ENCODE results near the gene C5orf24.

Gene C5orf24

GRCh38 chr5:134813407-134813806 lies 32.4 kb upstream of the C5orf24 start:
- TF ChIP-seq, protein P1, sequence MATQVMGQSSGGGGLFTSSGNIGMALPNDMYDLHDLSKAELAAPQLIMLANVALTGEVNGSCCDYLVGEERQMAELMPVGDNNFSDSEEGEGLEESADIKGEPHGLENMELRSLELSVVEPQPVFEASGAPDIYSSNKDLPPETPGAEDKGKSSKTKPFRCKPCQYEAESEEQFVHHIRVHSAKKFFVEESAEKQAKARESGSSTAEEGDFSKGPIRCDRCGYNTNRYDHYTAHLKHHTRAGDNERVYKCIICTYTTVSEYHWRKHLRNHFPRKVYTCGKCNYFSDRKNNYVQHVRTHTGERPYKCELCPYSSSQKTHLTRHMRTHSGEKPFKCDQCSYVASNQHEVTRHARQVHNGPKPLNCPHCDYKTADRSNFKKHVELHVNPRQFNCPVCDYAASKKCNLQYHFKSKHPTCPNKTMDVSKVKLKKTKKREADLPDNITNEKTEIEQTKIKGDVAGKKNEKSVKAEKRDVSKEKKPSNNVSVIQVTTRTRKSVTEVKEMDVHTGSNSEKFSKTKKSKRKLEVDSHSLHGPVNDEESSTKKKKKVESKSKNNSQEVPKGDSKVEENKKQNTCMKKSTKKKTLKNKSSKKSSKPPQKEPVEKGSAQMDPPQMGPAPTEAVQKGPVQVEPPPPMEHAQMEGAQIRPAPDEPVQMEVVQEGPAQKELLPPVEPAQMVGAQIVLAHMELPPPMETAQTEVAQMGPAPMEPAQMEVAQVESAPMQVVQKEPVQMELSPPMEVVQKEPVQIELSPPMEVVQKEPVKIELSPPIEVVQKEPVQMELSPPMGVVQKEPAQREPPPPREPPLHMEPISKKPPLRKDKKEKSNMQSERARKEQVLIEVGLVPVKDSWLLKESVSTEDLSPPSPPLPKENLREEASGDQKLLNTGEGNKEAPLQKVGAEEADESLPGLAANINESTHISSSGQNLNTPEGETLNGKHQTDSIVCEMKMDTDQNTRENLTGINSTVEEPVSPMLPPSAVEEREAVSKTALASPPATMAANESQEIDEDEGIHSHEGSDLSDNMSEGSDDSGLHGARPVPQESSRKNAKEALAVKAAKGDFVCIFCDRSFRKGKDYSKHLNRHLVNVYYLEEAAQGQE (IDR thresholded peaks at IDR 0.05; ENCODE audit: low read depth) = no peak
- TF ChIP-seq, protein P2, sequence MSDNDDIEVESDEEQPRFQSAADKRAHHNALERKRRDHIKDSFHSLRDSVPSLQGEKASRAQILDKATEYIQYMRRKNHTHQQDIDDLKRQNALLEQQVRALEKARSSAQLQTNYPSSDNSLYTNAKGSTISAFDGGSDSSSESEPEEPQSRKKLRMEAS (IDR thresholded peaks at IDR 0.05) = no peak
- TF ChIP-seq EP300 (IDR thresholded peaks at IDR 0.05; ENCODE audit: borderline replicate concordance) (no peak), NFIC (IDR thresholded peaks at IDR 0.05) (no peak), RAD21 (IDR thresholded peaks at IDR 0.05; ENCODE audit: low read depth) (no peak), TCF12 (IDR thresholded peaks at IDR 0.05; ENCODE audit: low read depth) (no peak), TAF1 (IDR thresholded peaks at IDR 0.05; ENCODE audit: low read depth) (no peak), YY1 (IDR thresholded peaks at IDR 0.05; ENCODE audit: low read depth) (no peak), TEAD4 (IDR thresholded peaks at IDR 0.05) (no peak), FOXM1 (IDR thresholded peaks at IDR 0.05; ENCODE audit: borderline replicate concordance, low read depth) (no peak), ZBTB7A (IDR thresholded peaks at IDR 0.05; ENCODE audit: low read depth) (no peak), CREB1 (IDR thresholded peaks at IDR 0.05; ENCODE audit: low read depth) (no peak), EGR1 (IDR thresholded peaks at IDR 0.05) (no peak), USF1 (IDR thresholded peaks at IDR 0.05) (no peak)

GRCh38 chr5:134813827-134814226 lies 31.9 kb upstream of the C5orf24 start:
- TF ChIP-seq NFIC (IDR thresholded peaks at IDR 0.05) = no peak
- no peak for TF ChIP-seq EGR1 (IDR thresholded peaks at IDR 0.05)
- no peak for TF ChIP-seq TEAD4 (IDR thresholded peaks at IDR 0.05)
- no peak for TF ChIP-seq CREB1 (IDR thresholded peaks at IDR 0.05; ENCODE audit: low read depth)
- TF ChIP-seq ZBTB7A (IDR thresholded peaks at IDR 0.05; ENCODE audit: low read depth) = no peak
- no peak for TF ChIP-seq USF1 (IDR thresholded peaks at IDR 0.05)
- TF ChIP-seq, protein P1 (IDR thresholded peaks at IDR 0.05; ENCODE audit: low read depth) = no peak
- TF ChIP-seq FOXM1 (IDR thresholded peaks at IDR 0.05; ENCODE audit: borderline replicate concordance, low read depth) = no peak
- no peak for TF ChIP-seq YY1 (IDR thresholded peaks at IDR 0.05; ENCODE audit: low read depth)
- no peak for TF ChIP-seq TAF1 (IDR thresholded peaks at IDR 0.05; ENCODE audit: low read depth)
- TF ChIP-seq EP300 (IDR thresholded peaks at IDR 0.05; ENCODE audit: borderline replicate concordance) = no peak
- no peak for TF ChIP-seq TCF12 (IDR thresholded peaks at IDR 0.05; ENCODE audit: low read depth)
- TF ChIP-seq RAD21 (IDR thresholded peaks at IDR 0.05; ENCODE audit: low read depth) = no peak
- no peak for TF ChIP-seq CEBPB (IDR thresholded peaks at IDR 0.05)
- TF ChIP-seq, protein P2 (IDR thresholded peaks at IDR 0.05) = no peak

DNA sequence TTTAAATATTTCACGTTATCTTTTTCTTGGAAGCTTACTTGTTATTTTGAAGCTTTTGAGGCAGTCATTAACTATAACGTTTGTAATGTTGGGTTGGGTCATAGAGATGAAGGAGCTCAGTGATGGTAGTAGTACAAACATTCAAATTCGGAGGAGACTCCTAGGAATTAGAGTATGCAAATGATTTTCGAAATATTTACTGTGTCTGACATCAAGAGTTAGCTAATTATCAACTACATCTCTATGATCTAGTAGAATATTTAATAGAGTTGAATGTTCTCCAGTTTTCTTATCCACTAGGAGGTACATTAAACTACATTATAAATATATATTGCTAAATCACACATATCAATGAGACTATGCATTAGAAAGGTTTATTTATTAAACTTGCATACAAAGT lies 28.8 kb upstream of the C5orf24 start:
- TF ChIP-seq, protein P2 (IDR thresholded peaks at IDR 0.05) = no peak
- no peak for TF ChIP-seq RAD21 (IDR thresholded peaks at IDR 0.05; ENCODE audit: low read depth)
- TF ChIP-seq, protein P1 (IDR thresholded peaks at IDR 0.05; ENCODE audit: low read depth) = no peak
- TF ChIP-seq YY1 (IDR thresholded peaks at IDR 0.05; ENCODE audit: low read depth) = no peak
- TF ChIP-seq TAF1 (IDR thresholded peaks at IDR 0.05; ENCODE audit: low read depth) = no peak
- TF ChIP-seq EGR1 (IDR thresholded peaks at IDR 0.05) = no peak
- no peak for TF ChIP-seq TCF12 (IDR thresholded peaks at IDR 0.05; ENCODE audit: low read depth)
- no peak for TF ChIP-seq FOXM1 (IDR thresholded peaks at IDR 0.05; ENCODE audit: borderline replicate concordance, low read depth)
- no peak for TF ChIP-seq EP300 (IDR thresholded peaks at IDR 0.05; ENCODE audit: borderline replicate concordance)
- no peak for TF ChIP-seq CREB1 (IDR thresholded peaks at IDR 0.05; ENCODE audit: low read depth)

- TF ChIP-seq TAF1 (IDR thresholded peaks at IDR 0.05; ENCODE audit: low read depth) (no peak), ZBTB7A (IDR thresholded peaks at IDR 0.05; ENCODE audit: low read depth) (no peak), NFIC (IDR thresholded peaks at IDR 0.05) (no peak), RAD21 (IDR thresholded peaks at IDR 0.05; ENCODE audit: low read depth) (no peak), TCF12 (IDR thresholded peaks at IDR 0.05; ENCODE audit: low read depth) (no peak), CEBPB (IDR thresholded peaks at IDR 0.05) (no peak), FOXM1 (IDR thresholded peaks at IDR 0.05; ENCODE audit: borderline replicate concordance, low read depth) (no peak), TEAD4 (IDR thresholded peaks at IDR 0.05) (no peak), CREB1 (IDR thresholded peaks at IDR 0.05; ENCODE audit: low read depth) (no peak), YY1 (IDR thresholded peaks at IDR 0.05; ENCODE audit: low read depth) (no peak), EP300 (IDR thresholded peaks at IDR 0.05; ENCODE audit: borderline replicate concordance) (no peak), EGR1 (IDR thresholded peaks at IDR 0.05) (no peak), USF1 (IDR thresholded peaks at IDR 0.05) (no peak)
- TF ChIP-seq, protein P2 (IDR thresholded peaks at IDR 0.05) = no peak
- TF ChIP-seq, protein P1 (IDR thresholded peaks at IDR 0.05; ENCODE audit: low read depth) = no peak
These were observed 27.0 kb upstream of the C5orf24 start for GRCh38 chr5:134818776-134819175.
